ENCODE data around the gene PSMB5.

PSMB5 gene

GRCh38 chr14:22984959-22985658, 49.6 kb downstream of the PSMB5 start:
- FAIRE-seq (no peak), DNase-seq (ENCODE audit: insufficient read length, low spot score) (no peak)
- TF ChIP-seq TAF1 (IDR thresholded peaks at IDR 0.05; ENCODE audit: low read depth, low read length) (no peak), PAX5 (IDR thresholded peaks at IDR 0.05; ENCODE audit: insufficient read depth, low read length, severe bottlenecking) (no peak), POLR2AphosphoS5 (IDR thresholded peaks at IDR 0.05; ENCODE audit: low read depth, low read length) (no peak), SPI1 (IDR thresholded peaks at IDR 0.05; ENCODE audit: low read depth, low read length) (no peak), POU2F2 (IDR thresholded peaks at IDR 0.05; ENCODE audit: low read depth, low read length) (no peak), POLR2A (IDR thresholded peaks at IDR 0.05; ENCODE audit: low read depth, low read length) (no peak)

DNA sequence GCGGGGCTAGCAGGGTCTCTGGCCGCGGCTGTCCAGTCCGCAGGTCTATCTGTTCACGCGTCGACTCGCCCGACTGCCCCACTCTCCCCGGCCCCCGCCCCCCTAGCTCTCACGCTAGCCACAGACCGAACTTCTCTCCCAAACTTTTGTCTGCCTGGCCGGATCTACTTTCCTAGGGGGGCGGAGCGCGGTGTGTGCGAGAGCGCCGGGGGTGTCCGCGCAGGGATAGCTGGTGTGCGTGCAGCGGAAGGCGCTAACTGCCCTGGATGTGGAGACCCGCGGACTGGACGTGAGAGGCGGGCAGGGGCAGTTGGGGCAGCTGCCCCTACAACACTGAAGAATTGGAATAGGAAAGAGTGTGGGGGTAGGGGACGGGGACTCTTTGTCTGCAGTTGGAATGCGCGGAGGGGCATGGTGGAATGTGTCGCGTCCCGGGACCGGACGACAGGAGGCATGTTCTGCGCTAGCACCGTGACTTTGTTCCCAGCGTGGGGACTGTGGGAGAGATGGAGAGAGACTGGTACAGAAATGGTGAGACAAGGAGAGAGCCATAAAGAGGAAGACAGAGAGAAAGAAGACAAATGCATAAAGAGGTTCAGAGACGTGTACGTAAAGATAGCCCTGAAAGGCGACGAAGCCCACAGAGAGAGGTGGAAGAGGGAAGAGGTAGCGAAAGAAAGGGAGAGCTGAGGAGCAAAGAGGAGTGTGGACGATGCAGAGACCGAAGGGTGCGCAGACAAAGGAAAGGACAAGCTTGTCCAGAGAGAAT, 52.0 kb downstream of the PSMB5 start, which contains the start of gene AJUBA:
AJUBA (minus strand) TSS at position 75 of the 769 bp plus-strand sequence. CDS start 285 bp downstream, outside the sequence.
- peak; percentile 55 for FAIRE-seq
- TF ChIP-seq SPI1 (IDR thresholded peaks at IDR 0.05; ENCODE audit: low read depth, low read length) (0 out of 2 replicates have a peak, but pooled peaks have one; percentile 15), PAX5 (IDR thresholded peaks at IDR 0.05; ENCODE audit: insufficient read depth, low read length, severe bottlenecking) (no peak)
- peak; percentile 84 for DNase-seq (ENCODE audit: insufficient read length, low spot score)

GRCh38 chr14:22981876-22982476, 52.7 kb downstream of the PSMB5 start:
- TF ChIP-seq POLR2AphosphoS5 (IDR thresholded peaks at IDR 0.05; ENCODE audit: low read depth, low read length) (no peak), POU2F2 (IDR thresholded peaks at IDR 0.05; ENCODE audit: low read depth, low read length) (no peak), PAX5 (IDR thresholded peaks at IDR 0.05; ENCODE audit: insufficient read depth, low read length, severe bottlenecking) (no peak), SPI1 (IDR thresholded peaks at IDR 0.05; ENCODE audit: low read depth, low read length) (no peak), TAF1 (IDR thresholded peaks at IDR 0.05; ENCODE audit: low read depth, low read length) (no peak)
- DNase-seq (ENCODE audit: insufficient read length, low spot score) (peak; percentile 43), FAIRE-seq (no peak)

GRCh38 chr14:22981090-22981875, 53.4 kb downstream of the PSMB5 start:
- no peak for DNase-seq (ENCODE audit: insufficient read length, low spot score)
- FAIRE-seq, result no peak
- TF ChIP-seq SPI1 (IDR thresholded peaks at IDR 0.05; ENCODE audit: low read depth, low read length) (no peak), POLR2A (IDR thresholded peaks at IDR 0.05; ENCODE audit: low read depth, low read length) (no peak), POU2F2 (IDR thresholded peaks at IDR 0.05; ENCODE audit: low read depth, low read length) (no peak), POLR2AphosphoS5 (IDR thresholded peaks at IDR 0.05; ENCODE audit: low read depth, low read length) (no peak), TAF1 (IDR thresholded peaks at IDR 0.05; ENCODE audit: low read depth, low read length) (no peak)

DNA sequence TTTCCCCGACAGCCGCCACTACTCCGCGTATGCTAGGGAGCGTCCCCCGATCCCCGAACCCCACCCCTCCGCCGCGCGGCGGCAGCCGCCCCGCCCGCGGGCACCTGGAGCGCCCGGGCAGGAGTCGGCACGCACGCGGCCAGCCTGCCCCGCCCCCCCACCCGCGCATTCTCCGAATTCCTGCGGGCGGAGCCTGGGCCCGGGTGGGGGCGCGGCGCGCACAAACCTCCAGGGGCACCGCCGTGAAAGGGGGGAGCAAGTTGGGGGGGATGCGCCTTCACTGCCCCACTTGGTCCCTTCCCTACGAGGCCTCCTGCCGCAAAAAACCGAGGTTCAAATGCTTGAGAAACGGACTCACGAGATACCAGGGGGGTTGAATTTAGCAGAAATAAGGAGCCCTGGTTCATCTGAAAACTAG, 54.0 kb downstream of the PSMB5 start:
- no peak for TF ChIP-seq POLR2AphosphoS5 (IDR thresholded peaks at IDR 0.05; ENCODE audit: low read depth, low read length)
- TF ChIP-seq SPI1 (IDR thresholded peaks at IDR 0.05; ENCODE audit: low read depth, low read length), result no peak
- TF ChIP-seq POLR2A (IDR thresholded peaks at IDR 0.05; ENCODE audit: low read depth, low read length), result no peak
- no peak for TF ChIP-seq POU2F2 (IDR thresholded peaks at IDR 0.05; ENCODE audit: low read depth, low read length)
- no peak for TF ChIP-seq PAX5 (IDR thresholded peaks at IDR 0.05; ENCODE audit: insufficient read depth, low read length, severe bottlenecking)
- no peak for TF ChIP-seq TAF1 (IDR thresholded peaks at IDR 0.05; ENCODE audit: low read depth, low read length)
- peak; percentile 24 for DNase-seq (ENCODE audit: insufficient read length, low spot score)
- FAIRE-seq, result no peak

DNA sequence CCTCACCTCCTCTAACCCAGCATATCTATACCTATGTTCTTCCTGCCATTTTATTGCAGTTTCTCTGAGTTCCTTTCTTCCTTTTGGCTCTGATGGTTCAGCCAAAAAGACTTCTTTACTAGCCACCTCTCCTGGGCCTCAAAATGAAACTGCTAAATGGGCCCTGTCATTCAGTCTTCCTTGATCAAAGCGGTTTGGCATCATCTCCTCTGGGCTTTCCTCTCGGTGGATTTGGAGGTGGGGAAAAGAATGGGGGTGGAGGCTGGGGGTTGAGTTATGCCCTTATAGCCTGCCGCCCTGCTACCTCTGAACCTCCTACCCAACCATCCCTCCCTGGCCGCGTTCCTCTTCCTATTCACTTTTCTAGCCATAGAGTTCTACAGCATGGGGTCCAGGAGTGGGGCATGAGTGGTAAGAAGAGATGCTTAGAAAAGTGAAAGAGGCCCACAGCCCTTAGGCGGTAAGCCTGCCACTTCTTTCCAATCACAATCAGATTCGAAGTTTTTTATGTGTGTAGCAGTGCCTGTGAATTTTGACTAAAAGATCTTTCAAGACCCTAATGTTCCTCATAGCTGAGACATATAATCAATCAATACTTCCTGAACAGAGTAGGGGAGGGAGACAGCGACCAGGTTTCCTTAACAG, 54.8 kb downstream of the PSMB5 start:
- DNase-seq (ENCODE audit: insufficient read length, low spot score), result no peak
- no peak for FAIRE-seq
- TF ChIP-seq TAF1 (IDR thresholded peaks at IDR 0.05; ENCODE audit: low read depth, low read length) (no peak), POLR2A (IDR thresholded peaks at IDR 0.05; ENCODE audit: low read depth, low read length) (no peak), POLR2AphosphoS5 (IDR thresholded peaks at IDR 0.05; ENCODE audit: low read depth, low read length) (no peak), SPI1 (IDR thresholded peaks at IDR 0.05; ENCODE audit: low read depth, low read length) (no peak), PAX5 (IDR thresholded peaks at IDR 0.05; ENCODE audit: insufficient read depth, low read length, severe bottlenecking) (no peak), POU2F2 (IDR thresholded peaks at IDR 0.05; ENCODE audit: low read depth, low read length) (no peak)

- FAIRE-seq, result no peak
- DNase-seq (ENCODE audit: insufficient read length, low spot score), result no peak
- TF ChIP-seq POLR2AphosphoS5 (IDR thresholded peaks at IDR 0.05; ENCODE audit: low read depth, low read length), result no peak
- TF ChIP-seq SPI1 (IDR thresholded peaks at IDR 0.05; ENCODE audit: low read depth, low read length), result no peak
- TF ChIP-seq PAX5 (IDR thresholded peaks at IDR 0.05; ENCODE audit: insufficient read depth, low read length, severe bottlenecking), result no peak
- TF ChIP-seq TAF1 (IDR thresholded peaks at IDR 0.05; ENCODE audit: low read depth, low read length), result no peak
- TF ChIP-seq POLR2A (IDR thresholded peaks at IDR 0.05; ENCODE audit: low read depth, low read length), result no peak
- no peak for TF ChIP-seq POU2F2 (IDR thresholded peaks at IDR 0.05; ENCODE audit: low read depth, low read length)
Measured at GRCh38 chr14:22978981-22979671, 55.6 kb downstream of the PSMB5 start.

DNA sequence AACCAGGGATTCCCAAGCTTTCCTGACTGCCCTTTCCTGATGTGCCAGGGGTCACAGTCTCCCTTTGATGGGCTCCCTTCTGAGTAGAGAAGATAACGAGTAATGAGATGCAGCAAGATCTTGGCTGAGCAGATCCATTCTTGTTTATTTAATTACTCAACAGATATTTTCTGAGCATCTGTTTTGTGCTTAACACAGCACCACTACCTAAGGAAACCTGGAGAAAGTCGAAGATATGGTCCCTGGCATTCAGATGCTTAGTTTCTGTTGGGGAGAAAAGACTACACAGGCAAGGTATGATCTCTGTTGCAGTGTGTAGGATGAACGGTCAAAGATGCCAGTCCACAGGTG, 56.2 kb downstream of the PSMB5 start:
- TF ChIP-seq PAX5 (IDR thresholded peaks at IDR 0.05; ENCODE audit: insufficient read depth, low read length, severe bottlenecking), result no peak
- TF ChIP-seq POLR2AphosphoS5 (IDR thresholded peaks at IDR 0.05; ENCODE audit: low read depth, low read length), result no peak
- FAIRE-seq (no peak), DNase-seq (ENCODE audit: insufficient read length, low spot score) (no peak)
